Measurements from ENCODE around the gene LPAR3. TPM values are rescaled to one million over a fixed set of nuclear protein-coding genes. Genes with fewer than 3 reads are reported as not detected.

Gene LPAR3
- total and polyA plus RNA-seq, 3 experiments from 2014 or later = 0.85 to 1.5 (median 1.1) TPM

DNA sequence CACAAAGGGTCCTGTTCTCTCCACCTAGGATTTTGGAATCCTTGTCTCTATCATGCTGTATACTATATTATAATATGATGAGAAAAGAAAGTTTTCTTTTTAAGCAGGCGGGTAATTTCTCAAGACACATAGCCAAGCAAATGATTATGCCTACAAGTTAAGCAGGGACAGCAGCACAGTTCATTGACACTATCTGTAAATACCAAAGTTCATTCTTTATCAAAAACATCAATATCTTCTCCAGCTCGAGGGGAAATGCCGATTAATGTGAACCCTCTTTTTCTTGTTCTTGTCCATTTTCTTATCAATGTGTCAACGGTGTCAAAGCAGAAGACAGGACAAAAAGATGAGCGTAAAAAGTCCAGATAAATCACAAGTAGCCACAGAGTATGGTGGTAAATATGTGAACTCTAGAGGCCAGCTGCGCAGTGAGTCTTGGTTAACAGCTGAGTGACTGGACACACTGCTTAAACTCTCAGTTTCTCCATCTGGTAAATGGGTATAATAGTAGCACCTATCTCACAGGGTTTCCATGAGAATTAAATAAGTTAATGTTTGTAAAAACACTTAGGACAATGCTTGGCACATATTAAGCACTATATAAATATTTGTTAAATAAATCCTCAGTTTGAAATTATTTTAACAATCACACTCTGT is 30.9 kb downstream of the LPAR3 start:
- peaks cover 0 to 4% (median 0%) of the 10 kb centered on the region in 3 donors for H3K36me3 Mint-ChIP-seq
- POLR2A ChIA-PET = no interaction called here
- Histone ChIP-seq H3K36me3 (ENCODE audit: insufficient read depth, low read length) (no peaks in the 10 kb centered on the region), H3K27me3 (ENCODE audit: insufficient read depth, low read length, poor library complexity, severe bottlenecking) (no peaks in the 10 kb centered on the region), H3K4me3 (ENCODE audit: low read length) (no peak overlapping the region), H3K9me3 (ENCODE audit: low read length) (no peaks in the 10 kb centered on the region), H3K4me1 (ENCODE audit: insufficient read depth, low read length) (peaks cover 43% of the 10 kb centered on the region), H3K27ac (ENCODE audit: low read depth, low read length) (no peak overlapping the region)
- H3K4me3 Mint-ChIP-seq = peak overlapping the region in 3 of 7 donors; percentile 6 to 66 (median 22)
- peaks cover 39 to 59% (median 53%) of the 10 kb centered on the region in 3 donors for H3K4me1 Mint-ChIP-seq
- H3K27ac Mint-ChIP-seq = peak overlapping the region in 7 of 8 donors; percentile 2 to 97 (median 25)
- no peak for DNase-seq
- no peaks in the 10 kb centered on the region for H3K9me3 Mint-ChIP-seq
- H3K27me3 Mint-ChIP-seq = no peaks in the 10 kb centered on the region
- CTCF ChIA-PET = interaction anchor here (0.7 to 1.7 kb wide), 2 partner anchors 9 to 80 kb away, joined by 4 read pairs; no protein-coding TSS in a partner anchor

DNA sequence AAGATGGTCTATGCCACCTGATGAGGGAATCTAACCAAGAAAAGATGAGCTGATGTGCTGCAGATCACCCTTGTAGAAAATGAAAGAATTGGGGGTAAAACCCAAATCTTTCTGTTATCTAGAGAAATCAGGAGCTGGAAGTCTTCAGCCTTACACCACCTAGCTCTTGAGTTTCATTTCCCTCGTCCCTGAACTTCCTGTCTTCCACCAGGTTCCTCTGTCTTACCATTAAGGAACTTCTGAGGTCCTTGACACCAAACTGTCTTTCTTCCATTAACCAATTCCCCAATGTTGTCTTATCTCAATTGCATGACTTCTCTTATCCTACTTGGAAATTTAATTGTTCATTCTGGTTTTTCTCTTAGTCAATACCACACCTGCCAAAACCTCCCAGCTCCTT is 31.5 kb downstream of the LPAR3 start:
- Mint-ChIP-seq H3K4me1 (peaks cover 39 to 59% (median 53%) of the 10 kb centered on the region in 3 donors), H3K9me3 (no peaks in the 10 kb centered on the region), H3K27ac (peak overlapping the region in 5 of 8 donors; percentile 25 to 64 (median 41)), H3K27me3 (no peaks in the 10 kb centered on the region), H3K4me3 (no peak overlapping the region), H3K36me3 (no peaks in the 10 kb centered on the region)
- Histone ChIP-seq H3K27ac (ENCODE audit: low read depth, low read length) (no peak overlapping the region), H3K9me3 (ENCODE audit: low read length) (no peaks in the 10 kb centered on the region), H3K36me3 (ENCODE audit: insufficient read depth, low read length) (no peaks in the 10 kb centered on the region), H3K4me3 (ENCODE audit: low read length) (no peak overlapping the region), H3K27me3 (ENCODE audit: insufficient read depth, low read length, poor library complexity, severe bottlenecking) (no peaks in the 10 kb centered on the region), H3K4me1 (ENCODE audit: insufficient read depth, low read length) (peaks cover 43% of the 10 kb centered on the region)
- ChIA-PET POLR2A (no interaction called here), CTCF (interaction anchor here (0.7 to 1.7 kb wide), 2 partner anchors 8 to 80 kb away, joined by 4 read pairs; no protein-coding TSS in a partner anchor)
- DNase-seq = no peak

DNA sequence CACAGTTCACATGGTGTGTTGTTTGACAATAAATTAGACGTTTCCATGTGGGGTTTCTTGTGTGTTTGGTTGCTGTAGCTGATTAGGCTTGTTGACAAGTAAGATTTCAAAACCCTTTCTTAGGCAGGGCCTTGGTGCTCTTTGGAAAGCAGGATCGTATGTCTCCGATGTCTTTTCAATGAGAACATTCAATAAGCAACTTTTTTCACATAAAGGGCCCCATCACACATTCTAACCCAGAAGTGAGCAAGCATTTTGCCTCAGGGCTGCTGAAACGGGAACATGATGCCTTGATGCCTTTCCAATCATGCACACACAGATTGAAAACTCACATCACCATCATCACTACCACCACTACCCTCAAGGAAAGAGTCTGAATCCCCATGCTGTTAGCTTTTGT is 33.1 kb downstream of the LPAR3 start:
- POLR2A ChIA-PET = no interaction called here
- Mint-ChIP-seq H3K9me3 (no peaks in the 10 kb centered on the region), H3K36me3 (no peaks in the 10 kb centered on the region), H3K27ac (peak overlapping the region in 1 of 8 donors; percentile 74), H3K27me3 (no peaks in the 10 kb centered on the region), H3K4me3 (no peak overlapping the region), H3K4me1 (peaks cover 40 to 63% (median 57%) of the 10 kb centered on the region in 3 donors)
- CTCF ChIA-PET = interaction anchor here (1.2 kb wide), 1 partner anchor 10 kb away, joined by 3 read pairs; no protein-coding TSS in a partner anchor
- H3K9me3 ChIP-seq (ENCODE audit: low read length) = no peaks in the 10 kb centered on the region
- H3K36me3 ChIP-seq (ENCODE audit: insufficient read depth, low read length) = no peaks in the 10 kb centered on the region
- no peak overlapping the region for H3K4me3 ChIP-seq (ENCODE audit: low read length)
- H3K27me3 ChIP-seq (ENCODE audit: insufficient read depth, low read length, poor library complexity, severe bottlenecking) = no peaks in the 10 kb centered on the region
- no peak for DNase-seq
- peaks cover 48% of the 10 kb centered on the region for H3K4me1 ChIP-seq (ENCODE audit: insufficient read depth, low read length)
- no peak overlapping the region for H3K27ac ChIP-seq (ENCODE audit: low read depth, low read length)

DNA sequence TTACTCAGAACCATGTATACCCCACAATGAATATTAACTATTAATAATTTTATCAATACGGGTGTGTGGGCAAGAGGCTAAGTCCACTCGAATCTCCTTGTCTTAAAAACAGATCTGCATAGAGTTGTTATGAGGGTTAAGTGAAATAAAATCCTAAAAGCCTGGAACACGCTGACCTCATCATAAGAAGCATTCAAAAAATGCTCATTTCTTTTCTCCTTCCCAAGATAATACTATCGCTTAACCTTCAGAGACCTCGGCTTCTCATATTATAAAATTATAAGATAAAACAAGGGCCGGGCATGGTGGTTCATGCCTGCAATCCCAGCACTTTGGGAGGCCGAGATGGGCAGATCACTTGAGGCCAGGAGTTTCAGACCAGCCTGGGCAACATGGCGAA is 35.1 kb downstream of the LPAR3 start:
- Mint-ChIP-seq H3K36me3 (no peaks in the 10 kb centered on the region), H3K27ac (no peak overlapping the region), H3K27me3 (no peaks in the 10 kb centered on the region), H3K9me3 (no peaks in the 10 kb centered on the region), H3K4me3 (no peak overlapping the region), H3K4me1 (peaks cover 43 to 66% (median 60%) of the 10 kb centered on the region in 3 donors)
- Histone ChIP-seq H3K4me1 (ENCODE audit: insufficient read depth, low read length) (peaks cover 50% of the 10 kb centered on the region), H3K27me3 (ENCODE audit: insufficient read depth, low read length, poor library complexity, severe bottlenecking) (no peaks in the 10 kb centered on the region), H3K27ac (ENCODE audit: low read depth, low read length) (no peak overlapping the region), H3K4me3 (ENCODE audit: low read length) (no peak overlapping the region), H3K36me3 (ENCODE audit: insufficient read depth, low read length) (no peaks in the 10 kb centered on the region), H3K9me3 (ENCODE audit: low read length) (no peaks in the 10 kb centered on the region)
- no peak for DNase-seq
- POLR2A ChIA-PET = no interaction called here
- CTCF ChIA-PET = interaction anchor here (2.5 kb wide), 1 partner anchor 16 kb away, joined by 5 read pairs; no protein-coding TSS in a partner anchor

DNA sequence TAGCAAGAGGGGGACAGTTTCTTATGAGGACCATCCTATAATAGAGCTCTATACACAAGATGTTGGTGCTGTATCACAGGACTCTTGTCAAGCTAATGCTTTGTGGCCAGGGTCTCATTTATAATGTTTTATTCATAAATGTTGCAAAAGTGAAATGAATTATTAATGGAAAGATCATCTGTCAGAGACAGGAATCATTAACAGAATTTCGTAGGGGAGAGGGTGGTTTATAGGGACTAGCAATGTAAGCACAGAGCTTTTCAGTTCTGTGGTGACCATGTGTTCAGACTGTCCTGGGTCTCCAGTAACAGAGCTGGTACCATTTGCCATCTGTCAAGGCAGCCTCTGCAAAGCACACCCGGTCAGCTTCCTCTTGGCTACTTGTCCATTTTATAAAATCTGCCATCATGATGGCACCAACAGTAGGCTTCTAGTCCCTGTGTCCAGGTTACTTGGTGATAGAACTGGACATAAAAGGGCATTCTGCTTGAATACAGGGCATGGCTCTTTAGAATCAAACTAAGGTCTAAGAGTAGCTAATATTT is 36.2 kb downstream of the LPAR3 start:
- DNase-seq = no peak
- Mint-ChIP-seq H3K36me3 (no peaks in the 10 kb centered on the region), H3K4me3 (no peak overlapping the region), H3K27me3 (no peaks in the 10 kb centered on the region), H3K9me3 (no peaks in the 10 kb centered on the region), H3K4me1 (peaks cover 37 to 55% (median 55%) of the 10 kb centered on the region in 3 donors), H3K27ac (peak overlapping the region in 4 of 8 donors; percentile 5 to 39 (median 30))
- POLR2A ChIA-PET = interaction anchor here (0.5 kb wide), 1 partner anchor 10 kb away, joined by 3 read pairs; no protein-coding TSS in a partner anchor
- Histone ChIP-seq H3K27me3 (ENCODE audit: insufficient read depth, low read length, poor library complexity, severe bottlenecking) (no peaks in the 10 kb centered on the region), H3K36me3 (ENCODE audit: insufficient read depth, low read length) (no peaks in the 10 kb centered on the region), H3K9me3 (ENCODE audit: low read length) (no peaks in the 10 kb centered on the region), H3K27ac (ENCODE audit: low read depth, low read length) (no peak overlapping the region), H3K4me3 (ENCODE audit: low read length) (no peak overlapping the region), H3K4me1 (ENCODE audit: insufficient read depth, low read length) (peaks cover 40% of the 10 kb centered on the region)
- CTCF ChIA-PET = interaction anchor here (1.1 to 2.5 kb wide), 4 partner anchors 13 to 74 kb away, joined by 3 to 5 read pairs (median 4); no protein-coding TSS in a partner anchor

DNA sequence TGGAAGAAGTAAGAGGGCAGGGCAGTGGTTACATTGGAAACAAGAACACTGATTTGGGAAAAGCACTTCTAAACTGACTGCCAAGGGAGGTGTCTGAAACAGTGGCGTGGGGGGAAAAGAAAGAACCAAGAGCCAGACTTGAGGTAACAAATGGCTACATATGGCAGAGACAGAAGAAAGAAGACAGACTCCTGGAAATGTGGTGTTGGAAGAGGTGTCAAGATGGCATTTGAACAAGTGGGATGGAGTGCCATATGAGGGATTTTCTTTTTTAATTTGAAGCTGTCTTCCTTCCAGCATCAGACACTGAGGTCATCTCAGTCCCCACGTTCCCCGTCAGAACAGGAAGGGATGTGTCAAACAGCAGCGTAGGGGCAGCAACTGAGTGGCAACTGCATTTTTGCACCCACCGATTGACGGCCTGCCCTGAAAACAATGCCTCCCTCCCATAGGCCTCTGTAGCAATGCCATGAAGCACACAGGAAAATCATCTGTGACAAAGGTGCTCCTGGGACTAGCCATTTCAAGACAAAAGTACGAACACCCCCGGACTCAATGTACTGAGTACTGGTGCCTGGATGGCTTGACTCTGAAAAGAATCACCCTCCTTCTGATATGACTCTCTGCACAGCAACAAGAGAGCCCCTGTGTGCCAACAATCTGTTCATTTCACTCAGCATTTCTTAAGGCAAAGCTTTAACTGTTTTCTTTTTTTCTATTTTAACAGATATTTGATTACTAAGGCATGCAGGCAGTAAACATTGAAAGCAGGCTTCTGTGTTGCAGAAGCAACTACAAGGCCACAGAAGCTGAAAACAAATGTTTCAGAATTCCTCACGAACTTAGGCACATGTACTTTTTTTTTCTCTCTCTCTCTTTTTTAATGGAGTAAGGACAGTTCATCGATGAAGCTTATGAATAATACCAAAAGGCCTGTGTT is 37.0 kb downstream of the LPAR3 start:
- H3K4me1 Mint-ChIP-seq = peaks cover 30 to 47% (median 46%) of the 10 kb centered on the region in 3 donors

DNA sequence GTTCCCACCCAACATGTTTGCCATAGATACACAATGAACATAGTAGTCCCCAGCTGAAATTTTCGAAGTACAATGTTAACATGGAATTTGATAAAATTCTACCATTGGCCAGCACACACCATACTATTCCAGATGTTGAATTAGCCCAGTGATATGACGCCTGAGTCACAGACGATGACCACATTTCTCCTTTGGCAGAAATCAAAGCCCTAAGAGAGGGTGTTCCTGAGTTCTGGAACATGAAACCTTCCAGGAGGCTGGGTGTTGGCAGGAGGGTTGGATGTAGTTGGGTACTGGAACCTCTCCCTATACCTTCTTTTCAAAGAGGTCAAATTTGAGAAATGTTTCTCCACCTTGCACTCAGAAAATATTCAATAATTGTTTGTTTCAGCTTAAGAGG is 37.8 kb downstream of the LPAR3 start:
- POLR2A ChIA-PET = interaction anchor here (0.6 kb wide), 1 partner anchor 79 kb away, joined by 3 read pairs; no protein-coding TSS in a partner anchor
- no peaks in the 10 kb centered on the region for H3K36me3 Mint-ChIP-seq
- H3K9me3 Mint-ChIP-seq = no peaks in the 10 kb centered on the region
- no peaks in the 10 kb centered on the region for H3K27me3 Mint-ChIP-seq
- Histone ChIP-seq H3K4me1 (ENCODE audit: insufficient read depth, low read length) (peaks cover 30% of the 10 kb centered on the region), H3K4me3 (ENCODE audit: low read length) (no peak overlapping the region), H3K27me3 (ENCODE audit: insufficient read depth, low read length, poor library complexity, severe bottlenecking) (no peaks in the 10 kb centered on the region), H3K36me3 (ENCODE audit: insufficient read depth, low read length) (no peaks in the 10 kb centered on the region), H3K9me3 (ENCODE audit: low read length) (no peaks in the 10 kb centered on the region), H3K27ac (ENCODE audit: low read depth, low read length) (no peak overlapping the region)
- CTCF ChIA-PET = interaction anchor here (1.3 to 1.4 kb wide), 2 partner anchors 8 to 9 kb away, joined by 3 to 4 read pairs; no protein-coding TSS in a partner anchor
- peak overlapping the region in 7 of 8 donors; percentile 58 to 98 (median 91) for H3K27ac Mint-ChIP-seq
- H3K4me1 Mint-ChIP-seq = peaks cover 27 to 43% (median 42%) of the 10 kb centered on the region in 3 donors
- DNase-seq = no peak
- H3K4me3 Mint-ChIP-seq = no peak overlapping the region

More for the DNA sequence above, 37.0 kb downstream of the LPAR3 start:
- Histone ChIP-seq H3K27me3 (ENCODE audit: insufficient read depth, low read length, poor library complexity, severe bottlenecking) (no peaks in the 10 kb centered on the region), H3K4me1 (ENCODE audit: insufficient read depth, low read length) (peaks cover 31% of the 10 kb centered on the region), H3K36me3 (ENCODE audit: insufficient read depth, low read length) (no peaks in the 10 kb centered on the region), H3K9me3 (ENCODE audit: low read length) (no peaks in the 10 kb centered on the region), H3K4me3 (ENCODE audit: low read length) (no peak overlapping the region), H3K27ac (ENCODE audit: low read depth, low read length) (no peak overlapping the region)
- DNase-seq = no peak
- CTCF ChIA-PET = interaction anchor here (1.1 to 2.5 kb wide), 5 partner anchors 10 to 73 kb away, joined by 3 to 5 read pairs (median 4); no protein-coding TSS in a partner anchor
- Mint-ChIP-seq H3K27ac (peak overlapping the region in 7 of 8 donors; percentile 26 to 95 (median 39)), H3K27me3 (no peaks in the 10 kb centered on the region), H3K9me3 (no peaks in the 10 kb centered on the region), H3K36me3 (no peaks in the 10 kb centered on the region), H3K4me3 (no peak overlapping the region)
- POLR2A ChIA-PET = interaction anchor here (0.5 to 0.6 kb wide), 2 partner anchors 11 to 79 kb away, joined by 3 read pairs; no protein-coding TSS in a partner anchor
